Liver (tissue), 3 donors: ENCODE results near the gene SLC18A3.

ENCODE experiments used
- CTCF ChIP-seq: fragments of 150-350 bp; IDR thresholded peaks from 2 replicates; pipeline ENCODE4 v1.5.1; 2017; ENCODE audit warnings: improper control_type of control experiment, low read depth, low read length; ENCODE audit not compliant: missing input control
- HNF4A ChIP-seq, 2 donors: conservative IDR thresholded peaks; 2 replicates each; pipeline ENCODE4 v1.6.1; 2016; ENCODE audit warnings: antibody characterized with exemption in 2 of 2, mild to moderate bottlenecking in 2 of 2
- REST ChIP-seq: IDR thresholded peaks from 2 replicates; pipeline ENCODE4 v1.6.1; 2016; ENCODE audit warnings: antibody characterized with exemption, mild to moderate bottlenecking
- TF ChIP-seq, protein P1 (sequence below): IDR thresholded peaks from 2 replicates; pipeline ENCODE4 v1.6.1; 2016; ENCODE audit warnings: antibody characterized with exemption
- TF ChIP-seq, protein P2 (sequence below): IDR thresholded peaks from 2 replicates; pipeline ENCODE4 v1.6.1; 2016; ENCODE audit warnings: antibody characterized with exemption
- donor health status: healthy.
- donor health status: healthy.

DNA sequence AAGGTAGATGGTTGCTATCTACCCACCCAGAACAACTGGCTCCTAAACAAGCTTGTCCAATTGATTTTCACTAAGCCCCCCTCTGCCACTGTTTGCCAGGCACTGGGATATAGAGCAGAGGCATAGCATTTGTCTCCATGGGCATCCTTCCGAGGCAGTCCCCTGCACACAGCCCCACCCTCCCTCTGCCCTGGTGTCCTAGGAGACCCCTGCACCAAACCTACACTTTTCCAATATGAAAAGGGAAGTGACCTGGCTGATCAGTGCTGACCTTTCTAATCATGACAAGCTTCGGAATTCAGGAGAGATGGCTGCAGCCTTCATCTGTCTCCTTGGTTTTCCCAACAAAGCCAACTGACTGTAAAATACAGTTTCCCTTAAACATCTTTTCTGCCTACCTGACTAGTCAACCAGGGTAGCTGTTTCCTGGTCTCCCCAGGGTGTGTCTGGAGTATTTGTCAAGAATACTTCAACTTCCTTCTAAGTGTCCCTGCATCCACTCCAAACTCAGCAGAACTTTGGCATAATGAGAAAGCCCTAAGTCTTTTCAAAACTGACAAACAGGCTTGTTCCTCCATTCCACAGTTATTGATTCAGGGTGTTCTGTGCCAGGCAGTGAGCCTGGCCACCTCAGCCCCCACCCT is 7.6 kb upstream of the SLC18A3 start:
- TF ChIP-seq REST (no peak), HNF4A (conservative IDR thresholded peaks at IDR 0.05) (no peak), CTCF (no peak)
- TF ChIP-seq, protein P1, sequence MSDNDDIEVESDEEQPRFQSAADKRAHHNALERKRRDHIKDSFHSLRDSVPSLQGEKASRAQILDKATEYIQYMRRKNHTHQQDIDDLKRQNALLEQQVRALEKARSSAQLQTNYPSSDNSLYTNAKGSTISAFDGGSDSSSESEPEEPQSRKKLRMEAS: no peak
- TF ChIP-seq, protein P2, sequence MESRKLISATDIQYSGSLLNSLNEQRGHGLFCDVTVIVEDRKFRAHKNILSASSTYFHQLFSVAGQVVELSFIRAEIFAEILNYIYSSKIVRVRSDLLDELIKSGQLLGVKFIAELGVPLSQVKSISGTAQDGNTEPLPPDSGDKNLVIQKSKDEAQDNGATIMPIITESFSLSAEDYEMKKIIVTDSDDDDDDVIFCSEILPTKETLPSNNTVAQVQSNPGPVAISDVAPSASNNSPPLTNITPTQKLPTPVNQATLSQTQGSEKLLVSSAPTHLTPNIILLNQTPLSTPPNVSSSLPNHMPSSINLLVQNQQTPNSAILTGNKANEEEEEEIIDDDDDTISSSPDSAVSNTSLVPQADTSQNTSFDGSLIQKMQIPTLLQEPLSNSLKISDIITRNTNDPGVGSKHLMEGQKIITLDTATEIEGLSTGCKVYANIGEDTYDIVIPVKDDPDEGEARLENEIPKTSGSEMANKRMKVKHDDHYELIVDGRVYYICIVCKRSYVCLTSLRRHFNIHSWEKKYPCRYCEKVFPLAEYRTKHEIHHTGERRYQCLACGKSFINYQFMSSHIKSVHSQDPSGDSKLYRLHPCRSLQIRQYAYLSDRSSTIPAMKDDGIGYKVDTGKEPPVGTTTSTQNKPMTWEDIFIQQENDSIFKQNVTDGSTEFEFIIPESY: no peak
